AG04449 (cell line): ENCODE measurements around the gene RAB21.

Source experiments
- CTCF ChIA-PET: fragments of 350-600 bp; formaldehyde crosslinking; extraction: SDS; loops from one replicate; lab custom pipeline; 2021; ENCODE audit warnings: antibody characterized with exemption; lab: Yijun Ruan, JAX
- POLR2A ChIA-PET: fragments of 400-600, 350-600 bp; formaldehyde crosslinking; extraction: SDS; loops from one replicate; lab custom pipeline; 2020; ENCODE audit warnings: antibody characterized with exemption, inconsistent platforms; lab: Yijun Ruan, JAX
- DNase-seq: peaks from one replicate; pipeline ENCODE4 v3.0.0-alpha.2; 2010; ENCODE audit warnings: low read depth, low spot score
- H3K4me3 ChIP-seq: 2 replicates; pipeline ENCODE4 v1.5.1; 2011; ENCODE audit warnings: low read depth, mild to moderate bottlenecking, control low read depth, low read length
- TF ChIP-seq, protein P1 (sequence below): IDR thresholded peaks from one replicate; pipeline ENCODE4 v1.5.1; 2011; ENCODE audit warnings: mild to moderate bottlenecking, moderate library complexity, low read length, control low read depth, inconsistent platforms; ENCODE audit not compliant: insufficient read depth; ENCODE audit errors: missing control alignments

RAB21 gene

DNA sequence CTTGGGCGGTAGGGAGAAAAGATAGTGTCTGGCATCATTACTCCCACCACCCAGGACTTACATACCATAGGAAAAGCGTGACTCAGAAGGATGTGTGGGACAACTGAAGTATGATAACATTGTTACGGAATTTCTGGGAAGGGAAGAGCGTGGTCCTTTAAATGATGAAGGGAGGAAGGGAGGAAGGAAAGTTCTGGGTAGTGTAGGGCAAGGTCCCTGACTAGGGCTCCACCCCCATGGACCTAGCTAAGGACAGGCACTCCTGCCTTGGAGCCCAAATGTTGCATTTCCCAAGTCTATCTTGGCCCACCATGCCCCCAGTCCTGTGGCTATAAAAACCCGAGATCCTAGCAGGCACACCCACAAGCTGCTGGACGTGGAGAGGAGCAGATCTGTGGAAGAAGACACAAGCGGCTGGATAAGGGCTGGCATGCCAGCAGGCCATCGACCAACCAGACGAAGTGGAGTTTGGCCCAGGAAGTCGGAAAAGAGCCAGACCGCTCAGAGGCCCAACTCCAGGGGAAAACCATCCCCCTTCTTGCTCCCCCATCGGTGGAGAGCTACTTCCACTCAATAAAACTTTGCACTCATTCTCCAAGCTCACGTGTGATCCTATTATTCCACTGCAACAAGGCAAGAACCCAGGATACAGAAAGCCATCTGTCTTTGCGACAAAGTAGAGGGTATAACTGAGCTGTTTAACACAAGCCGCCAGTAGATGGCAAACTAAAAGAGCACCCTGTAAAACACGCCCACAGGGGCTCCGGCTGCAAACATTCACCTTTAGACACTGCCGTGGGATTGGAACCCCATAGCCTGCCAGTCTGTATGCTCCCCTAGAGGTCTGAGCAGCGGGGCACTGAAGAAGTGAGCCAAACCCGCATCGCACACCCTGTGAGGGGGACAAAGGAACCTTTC lies 23.0 kb upstream of the RAB21 start:
- ChIA-PET CTCF (interaction anchor here (0.8 to 2.1 kb wide), 4 partner anchors 15 to 97 kb away, joined by 3 to 12 read pairs (median 4); partner anchors contain the start of genes THAP2 and ZFC3H1), POLR2A (no interaction called here)
- H3K4me3 ChIP-seq: no peak overlapping the region
- DNase-seq: peak; percentile 38
- TF ChIP-seq, protein P1, sequence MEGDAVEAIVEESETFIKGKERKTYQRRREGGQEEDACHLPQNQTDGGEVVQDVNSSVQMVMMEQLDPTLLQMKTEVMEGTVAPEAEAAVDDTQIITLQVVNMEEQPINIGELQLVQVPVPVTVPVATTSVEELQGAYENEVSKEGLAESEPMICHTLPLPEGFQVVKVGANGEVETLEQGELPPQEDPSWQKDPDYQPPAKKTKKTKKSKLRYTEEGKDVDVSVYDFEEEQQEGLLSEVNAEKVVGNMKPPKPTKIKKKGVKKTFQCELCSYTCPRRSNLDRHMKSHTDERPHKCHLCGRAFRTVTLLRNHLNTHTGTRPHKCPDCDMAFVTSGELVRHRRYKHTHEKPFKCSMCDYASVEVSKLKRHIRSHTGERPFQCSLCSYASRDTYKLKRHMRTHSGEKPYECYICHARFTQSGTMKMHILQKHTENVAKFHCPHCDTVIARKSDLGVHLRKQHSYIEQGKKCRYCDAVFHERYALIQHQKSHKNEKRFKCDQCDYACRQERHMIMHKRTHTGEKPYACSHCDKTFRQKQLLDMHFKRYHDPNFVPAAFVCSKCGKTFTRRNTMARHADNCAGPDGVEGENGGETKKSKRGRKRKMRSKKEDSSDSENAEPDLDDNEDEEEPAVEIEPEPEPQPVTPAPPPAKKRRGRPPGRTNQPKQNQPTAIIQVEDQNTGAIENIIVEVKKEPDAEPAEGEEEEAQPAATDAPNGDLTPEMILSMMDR: no peak

DNA sequence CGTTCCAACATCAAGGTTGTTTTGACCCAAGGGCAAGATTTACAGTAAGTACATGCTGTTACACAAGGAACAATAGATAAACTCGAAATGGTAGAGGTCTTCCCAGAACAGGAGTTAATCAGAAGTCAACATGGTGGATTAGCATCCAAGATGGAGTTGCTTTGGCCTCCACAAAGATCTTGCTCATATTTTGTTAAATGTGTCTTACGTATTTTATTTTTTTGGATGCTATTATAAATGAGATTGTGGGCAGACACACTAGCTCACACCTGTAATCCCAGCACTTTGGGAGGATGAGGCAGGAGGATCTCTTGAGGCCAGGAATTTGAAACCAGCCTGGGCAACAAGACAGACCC lies 22.3 kb upstream of the RAB21 start:
- POLR2A ChIA-PET: no interaction called here
- no peak overlapping the region for H3K4me3 ChIP-seq
- DNase-seq: no peak
- TF ChIP-seq, protein P1: no peak
- CTCF ChIA-PET: interaction anchor here (0.8 to 2.1 kb wide), 3 partner anchors 15 to 69 kb away, joined by 3 to 12 read pairs (median 3); partner anchors contain the start of genes THAP2 and ZFC3H1

DNA sequence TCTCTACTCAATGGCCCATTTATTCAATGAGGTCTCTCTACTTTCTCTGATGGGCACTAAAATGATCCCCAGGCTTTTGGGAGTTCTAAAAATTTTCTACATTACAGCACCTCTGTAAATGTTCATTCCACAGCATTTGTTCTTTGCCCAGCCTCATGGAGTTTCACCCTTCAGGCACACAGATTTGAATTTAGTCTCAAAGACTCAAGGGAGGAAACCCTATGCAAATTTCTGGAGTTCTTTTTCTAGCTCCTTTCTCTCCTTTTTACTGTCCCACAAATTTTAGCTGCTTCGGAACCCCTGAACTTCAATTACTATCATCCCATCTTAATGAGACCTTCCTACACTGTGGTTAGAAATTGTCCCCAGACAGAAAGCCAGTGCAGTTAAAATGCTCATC lies 17.5 kb upstream of the RAB21 start:
- TF ChIP-seq, protein P1: no peak
- no peak overlapping the region for H3K4me3 ChIP-seq
- CTCF ChIA-PET: interaction anchor here (6.0 kb wide), 1 partner anchor 10 kb away, joined by 57 read pairs; no protein-coding TSS in a partner anchor
- no peak for DNase-seq
- POLR2A ChIA-PET: no interaction called here

DNA sequence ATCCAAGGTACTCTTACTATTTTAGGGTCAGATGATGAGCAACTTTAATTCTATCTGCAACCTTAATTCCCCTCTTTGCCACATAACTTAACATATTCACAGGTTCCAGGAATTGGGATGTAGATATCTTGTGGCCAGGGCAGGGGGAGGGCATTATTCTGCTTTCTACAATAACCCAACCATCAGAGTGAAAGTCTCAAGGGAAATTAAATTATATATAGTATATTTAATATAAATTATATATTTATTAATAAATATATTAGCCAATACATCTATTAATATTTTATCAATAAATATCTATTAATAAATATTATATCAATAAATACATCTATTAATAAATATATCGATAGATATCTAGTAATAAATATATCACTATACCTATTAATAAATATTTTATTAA lies 11.7 kb upstream of the RAB21 start:
- TF ChIP-seq, protein P1: no peak
- no peak for DNase-seq
- H3K4me3 ChIP-seq: no peak overlapping the region
- CTCF ChIA-PET: interaction anchor here (1.0 kb wide), 1 partner anchor 327 kb away, joined by 3 read pairs; no protein-coding TSS in a partner anchor
- POLR2A ChIA-PET: no interaction called here

DNA sequence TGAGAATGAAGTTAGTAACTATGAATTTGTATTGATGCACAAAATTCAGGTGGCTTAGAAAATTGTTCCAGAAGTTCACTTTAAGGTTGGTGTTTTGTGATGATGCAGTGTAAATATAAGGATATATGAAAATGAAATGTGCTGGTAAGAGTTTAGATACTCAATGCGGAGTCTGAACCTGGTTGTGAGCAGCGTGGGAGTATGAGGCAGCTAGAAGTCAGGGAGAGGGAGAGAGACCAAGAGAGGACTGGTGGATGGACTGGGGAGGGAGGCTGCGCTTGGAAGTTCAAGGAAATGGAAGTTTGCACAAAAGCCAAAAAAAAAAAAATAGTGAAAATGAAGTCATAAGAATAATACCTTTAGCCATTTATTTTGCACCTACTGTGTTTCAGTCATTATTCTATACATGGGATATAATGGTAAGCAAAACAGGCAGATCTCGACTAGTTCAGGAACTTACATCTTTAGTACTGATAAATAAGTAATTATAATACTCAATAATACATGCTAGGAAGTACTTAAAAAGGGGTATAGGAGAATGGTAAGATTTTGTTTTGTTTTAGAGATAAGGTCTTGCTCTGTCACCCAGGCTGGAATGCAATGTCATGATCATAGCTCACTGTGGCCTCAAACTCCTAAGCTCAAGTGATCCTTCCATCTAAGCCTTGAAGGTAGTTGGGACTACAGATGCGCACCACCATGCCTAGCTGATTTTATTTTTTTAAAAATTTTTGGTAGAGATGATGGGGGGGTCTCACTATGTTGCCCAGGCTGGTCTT lies 10.0 kb upstream of the RAB21 start:
- CTCF ChIA-PET: interaction anchor here (1.2 to 8.8 kb wide), 11 partner anchors 9 to 334 kb away, joined by 3 to 95 read pairs (median 16); partner anchors contain the start of genes RAB21 and ZFC3H1
- H3K4me3 ChIP-seq: no peak overlapping the region
- POLR2A ChIA-PET: no interaction called here
- TF ChIP-seq, protein P1: no peak
- no peak for DNase-seq
